Uterus (tissue), 4 donors: ENCODE measurements around the gene PARP8. TPM values are rescaled to one million over a fixed set of nuclear protein-coding genes. Genes with fewer than 3 reads are reported as not detected.

Experiments used
- DNase-seq, 2 donors: peaks; one replicate each; pipeline ENCODE4 v3.0.0-alpha.2; 2019 to 2020
- H3K27ac ChIP-seq, 2 donors: fragments of 200-600 bp; sonication (generic); 1 replicate in 1 of 2; 2 replicates in 1 of 2; pipeline ENCODE4 v1.5.1; 2016 to 2018
- H3K27me3 ChIP-seq, 2 donors: fragments of 200-600 bp; sonication (generic); one replicate each; pipeline ENCODE4 v1.5.1; 2018 to 2019; ENCODE audit warnings: control low read depth in 1 of 2
- H3K36me3 ChIP-seq, 2 donors: fragments of 200-600 bp; sonication (generic); one replicate each; pipeline ENCODE4 v1.5.1; 2019; ENCODE audit warnings: control low read depth in 1 of 2
- H3K4me1 ChIP-seq, 2 donors: fragments of 200-600 bp; sonication (generic); one replicate each; pipeline ENCODE4 v1.5.1; 2018 to 2019; ENCODE audit warnings: control low read depth in 1 of 2
- H3K4me3 ChIP-seq, 2 donors: fragments of 200-600 bp; sonication (generic); 1 replicate in 1 of 2; 2 replicates in 1 of 2; pipeline ENCODE4 v1.5.1; 2018 to 2019; ENCODE audit warnings: mild to moderate bottlenecking in 1 of 2
- H3K9me3 ChIP-seq, 2 donors: fragments of 200-600 bp; sonication (generic); one replicate each; pipeline ENCODE4 v1.5.1; 2019; ENCODE audit warnings: control low read depth in 1 of 2
- POLR2A ChIP-seq, 2 donors: fragments of 450-650 bp; IDR thresholded peaks; one replicate each; pipeline ENCODE4 v1.6.1; 2016; ENCODE audit warnings: antibody characterized with exemption in 2 of 2, mild to moderate bottlenecking in 1 of 2, moderate library complexity in 1 of 2
- intact Hi-C: fragments of 100-400 bp; cut with DNase I; formaldehyde crosslinking; loops from one replicate; pipeline ENCODE4 v1.15.1; 2023; ENCODE audit warnings: low total_unique reads
- total RNA-seq, 4 donors: library from RNA; depleted of rRNA in 3 of 4; stranded (reverse); fragments of >200 nt in 3 of 4; gene quantifications; one replicate each; pipeline versions ENCODE4 v1.1.0 to v1.2.4, GENCODE V29; 2014 to 2023
- TF ChIP-seq, protein P1 (sequence below), 4 experiments: fragments of 200-600 bp in 2 of 4; fragments of 450-650 bp in 2 of 4; sonication (generic) in 2 of 4; IDR thresholded peaks; one replicate each; pipeline ENCODE4 v1.5.1; 2016 to 2019; ENCODE audit warnings: antibody characterized with exemption in 4 of 4, mild to moderate bottlenecking in 2 of 4, moderate library complexity in 1 of 4
- donor health status: DM: yes; HTN: yes; CAD: no.

PARP8 gene
- total RNA-seq, 4 donors from 2014 or later: 2.3 to 23.8 (median 22.9) TPM

DNA sequence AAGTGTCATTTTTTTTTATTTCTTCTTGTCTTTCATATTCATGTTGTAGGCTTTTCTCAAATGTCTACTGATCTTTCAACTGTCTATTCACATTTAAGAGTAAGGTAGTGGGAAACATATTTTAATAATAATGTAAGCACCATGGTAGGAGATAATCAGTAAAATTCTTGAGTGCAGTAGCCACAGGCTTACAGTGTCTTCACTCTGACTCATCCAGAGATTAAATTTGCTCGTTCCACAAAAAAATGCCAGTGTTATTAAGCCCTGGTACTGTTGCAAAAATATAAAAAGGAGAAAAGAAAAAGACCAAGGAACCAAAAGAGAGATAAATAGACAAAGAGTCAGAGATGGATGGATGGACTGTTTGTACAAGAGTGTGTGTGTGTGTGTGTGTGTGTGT is 43.0 kb downstream of the PARP8 start:
- H3K27me3 ChIP-seq: no peaks in the 10 kb centered on the region
- no peaks in the 10 kb centered on the region for H3K9me3 ChIP-seq
- no peaks in the 10 kb centered on the region for H3K4me1 ChIP-seq
- TF ChIP-seq, protein P1, sequence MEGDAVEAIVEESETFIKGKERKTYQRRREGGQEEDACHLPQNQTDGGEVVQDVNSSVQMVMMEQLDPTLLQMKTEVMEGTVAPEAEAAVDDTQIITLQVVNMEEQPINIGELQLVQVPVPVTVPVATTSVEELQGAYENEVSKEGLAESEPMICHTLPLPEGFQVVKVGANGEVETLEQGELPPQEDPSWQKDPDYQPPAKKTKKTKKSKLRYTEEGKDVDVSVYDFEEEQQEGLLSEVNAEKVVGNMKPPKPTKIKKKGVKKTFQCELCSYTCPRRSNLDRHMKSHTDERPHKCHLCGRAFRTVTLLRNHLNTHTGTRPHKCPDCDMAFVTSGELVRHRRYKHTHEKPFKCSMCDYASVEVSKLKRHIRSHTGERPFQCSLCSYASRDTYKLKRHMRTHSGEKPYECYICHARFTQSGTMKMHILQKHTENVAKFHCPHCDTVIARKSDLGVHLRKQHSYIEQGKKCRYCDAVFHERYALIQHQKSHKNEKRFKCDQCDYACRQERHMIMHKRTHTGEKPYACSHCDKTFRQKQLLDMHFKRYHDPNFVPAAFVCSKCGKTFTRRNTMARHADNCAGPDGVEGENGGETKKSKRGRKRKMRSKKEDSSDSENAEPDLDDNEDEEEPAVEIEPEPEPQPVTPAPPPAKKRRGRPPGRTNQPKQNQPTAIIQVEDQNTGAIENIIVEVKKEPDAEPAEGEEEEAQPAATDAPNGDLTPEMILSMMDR (IDR thresholded peaks at IDR 0.05): no peak
- TF ChIP-seq POLR2A (IDR thresholded peaks at IDR 0.05): no peak
- DNase-seq: no peak
- H3K4me3 ChIP-seq: no peak overlapping the region
- intact Hi-C loops: no loop called here
- no peaks in the 10 kb centered on the region for H3K36me3 ChIP-seq
- H3K27ac ChIP-seq: no peak overlapping the region

DNA sequence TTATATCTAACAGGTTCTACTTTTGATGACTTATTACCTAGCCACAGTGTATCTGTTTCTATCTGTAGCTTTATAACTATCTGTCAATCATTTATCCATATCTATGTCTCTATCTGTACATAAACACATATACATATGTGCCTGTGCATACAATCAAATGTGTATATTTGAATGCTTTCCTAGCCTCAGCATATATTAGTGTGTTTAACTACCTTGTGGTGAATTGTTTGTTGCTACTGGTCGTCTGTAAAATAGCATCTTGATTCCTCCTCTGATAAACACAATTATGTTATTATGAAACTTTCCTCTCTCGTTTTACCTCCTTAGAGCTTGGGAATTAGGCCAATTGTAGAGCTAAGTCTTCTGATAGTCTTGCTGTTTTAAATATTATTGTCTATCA is 44.4 kb downstream of the PARP8 start:
- intact Hi-C loops: no loop called here

DNA sequence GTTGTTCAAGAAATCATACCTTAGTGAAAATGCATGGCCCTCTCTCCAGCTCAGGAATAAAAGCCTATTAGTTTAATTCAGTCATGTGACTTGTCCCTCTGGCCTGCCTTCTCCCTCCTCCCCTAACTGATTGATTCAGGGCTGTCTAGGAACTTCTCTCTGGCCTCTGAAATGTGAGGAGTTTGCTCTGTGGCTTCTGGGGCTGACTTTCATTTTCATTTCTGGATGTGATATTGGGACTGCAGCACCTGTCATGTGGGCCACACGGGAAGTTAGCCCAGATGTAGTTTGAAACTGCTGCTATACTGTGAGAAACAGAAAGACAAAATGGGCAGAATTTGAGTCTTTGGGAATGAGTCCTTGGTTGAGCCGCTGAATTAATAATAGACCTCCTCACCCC is 44.8 kb downstream of the PARP8 start:
- H3K27ac ChIP-seq: no peak overlapping the region

More for the DNA sequence above, 44.4 kb downstream of the PARP8 start:
- H3K9me3 ChIP-seq: no peaks in the 10 kb centered on the region
- no peaks in the 10 kb centered on the region for H3K36me3 ChIP-seq
- no peaks in the 10 kb centered on the region for H3K4me1 ChIP-seq
- H3K27ac ChIP-seq: no peak overlapping the region
- TF ChIP-seq, protein P1 (IDR thresholded peaks at IDR 0.05): no peak
- no peak for TF ChIP-seq POLR2A (IDR thresholded peaks at IDR 0.05)
- DNase-seq: no peak
- no peaks in the 10 kb centered on the region for H3K27me3 ChIP-seq
- no peak overlapping the region for H3K4me3 ChIP-seq

DNA sequence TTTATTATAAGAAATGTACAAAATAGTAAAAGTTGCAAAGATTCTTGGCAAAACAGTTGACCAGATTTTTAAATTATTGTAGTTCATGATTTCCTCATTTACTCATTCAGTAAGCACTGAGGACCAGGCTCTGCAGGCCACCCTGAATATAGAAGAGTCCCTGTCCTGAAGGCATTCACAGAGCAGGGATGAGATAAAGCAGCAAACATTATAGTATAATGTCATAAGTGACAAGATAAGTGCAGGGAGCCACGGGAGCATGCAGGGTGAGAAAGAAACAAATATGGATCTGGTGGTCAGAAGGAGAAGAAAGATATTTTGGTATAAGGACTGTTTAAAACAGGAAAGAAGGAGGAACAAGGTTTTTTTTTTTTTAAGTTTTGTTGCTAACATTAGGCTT is 46.0 kb downstream of the PARP8 start:
- Histone ChIP-seq H3K4me3 (no peak overlapping the region), H3K4me1 (no peaks in the 10 kb centered on the region), H3K36me3 (no peaks in the 10 kb centered on the region), H3K9me3 (no peaks in the 10 kb centered on the region), H3K27ac (no peak overlapping the region), H3K27me3 (no peaks in the 10 kb centered on the region)
- DNase-seq: no peak
- intact Hi-C loops: no loop called here
- TF ChIP-seq, protein P1 (IDR thresholded peaks at IDR 0.05): no peak
- TF ChIP-seq POLR2A (IDR thresholded peaks at IDR 0.05): no peak

More for the DNA sequence above, 44.8 kb downstream of the PARP8 start:
- no peaks in the 10 kb centered on the region for H3K4me1 ChIP-seq
- DNase-seq: no peak
- H3K4me3 ChIP-seq: no peak overlapping the region
- no peaks in the 10 kb centered on the region for H3K27me3 ChIP-seq
- no peaks in the 10 kb centered on the region for H3K9me3 ChIP-seq
- no peak for TF ChIP-seq POLR2A (IDR thresholded peaks at IDR 0.05)
- TF ChIP-seq, protein P1 (IDR thresholded peaks at IDR 0.05): no peak
- no peaks in the 10 kb centered on the region for H3K36me3 ChIP-seq
- intact Hi-C loops: no loop called here

DNA sequence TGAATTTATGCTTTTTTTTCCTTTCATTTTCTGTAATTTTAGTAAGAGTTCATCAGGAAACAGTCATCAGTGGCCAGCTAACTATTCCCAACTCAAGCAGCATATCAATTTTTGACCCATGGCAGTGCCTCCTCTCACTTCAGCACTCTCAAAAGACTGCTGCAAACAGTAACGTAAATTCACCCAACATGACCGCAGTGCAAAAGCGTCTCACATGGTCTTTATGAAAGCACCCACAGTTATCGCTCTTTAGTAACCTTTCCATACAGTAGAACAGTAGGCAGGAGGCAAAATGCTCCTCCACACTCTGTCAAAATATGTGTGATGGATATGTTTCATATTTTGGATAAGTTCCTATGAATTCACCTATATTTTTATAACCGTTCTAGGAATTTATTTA is 48.6 kb downstream of the PARP8 start:
- H3K9me3 ChIP-seq: no peaks in the 10 kb centered on the region
- H3K36me3 ChIP-seq: no peaks in the 10 kb centered on the region
- H3K27me3 ChIP-seq: no peaks in the 10 kb centered on the region
- no peak for DNase-seq
- TF ChIP-seq, protein P1 (IDR thresholded peaks at IDR 0.05): no peak
- TF ChIP-seq POLR2A (IDR thresholded peaks at IDR 0.05): no peak
- H3K27ac ChIP-seq: no peak overlapping the region
- H3K4me1 ChIP-seq: no peaks in the 10 kb centered on the region
- H3K4me3 ChIP-seq: no peak overlapping the region
- intact Hi-C loops: no loop called here
